SH-SY5Y (cell line): ENCODE data around the gene DNAJA3.

Source experiments
- GATA2 ChIP-seq: IDR thresholded peaks from 2 replicates; pipeline ENCODE4 v1.6.1; 2011; ENCODE audit warnings: mild to moderate bottlenecking, low read depth, low read length
- GATA3 ChIP-seq: IDR thresholded peaks from 2 replicates; pipeline ENCODE4 v1.6.1; 2011; ENCODE audit warnings: low read depth, mild to moderate bottlenecking, low read length, moderate library complexity

- TF ChIP-seq GATA3 (no peak), GATA2 (no peak)
These were observed 35.8 kb downstream of the DNAJA3 start for GRCh38 chr16:4461250-4462085.
